ENCODE results near the gene ADH1A.

DNA sequence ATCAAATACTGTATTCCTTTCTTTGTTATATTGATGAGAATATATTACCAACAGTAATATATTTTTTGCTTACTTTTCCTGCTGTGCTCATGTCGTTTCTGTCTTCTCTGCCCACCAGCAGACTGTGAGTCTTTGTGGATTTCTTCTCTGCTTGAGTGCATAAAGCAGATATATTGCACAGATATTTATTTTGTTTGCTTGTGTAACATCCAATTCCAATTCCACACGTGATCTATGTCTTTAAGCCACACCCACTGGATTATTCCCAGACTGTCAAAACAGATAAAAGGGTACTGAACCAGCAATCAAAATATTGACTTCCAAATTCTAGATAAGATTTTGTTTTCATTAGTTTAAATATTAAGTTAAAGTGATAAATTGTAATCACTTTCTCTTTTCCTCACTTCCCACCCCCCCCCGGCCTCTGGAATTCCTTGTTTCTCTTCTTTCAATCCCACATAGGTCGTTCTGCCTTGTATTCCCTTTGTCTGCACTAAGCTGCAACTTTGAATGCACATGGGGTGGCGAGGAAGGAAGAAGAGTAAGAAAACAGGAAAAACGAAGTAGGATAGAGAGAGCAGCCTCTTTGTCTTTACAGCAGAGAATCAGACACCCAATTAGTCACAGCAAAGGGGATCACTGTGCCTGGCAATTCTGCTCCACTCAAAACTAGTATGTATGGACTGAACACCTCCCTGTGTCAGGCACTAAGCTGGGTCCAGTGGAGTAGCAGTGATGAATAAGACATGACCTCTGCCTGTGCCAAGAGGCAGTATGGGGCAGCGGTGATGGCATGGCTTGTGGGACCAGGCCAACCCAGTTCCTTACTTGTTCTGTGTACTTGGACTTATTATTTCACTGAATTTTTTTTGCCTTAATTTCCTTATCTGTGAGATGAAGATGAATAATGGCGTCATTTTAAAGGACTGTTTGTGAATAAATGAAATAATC lies 30.7 kb upstream of the ADH1A start, which contains the start of gene ADH1B:
- TF ChIP-seq, protein P1, sequence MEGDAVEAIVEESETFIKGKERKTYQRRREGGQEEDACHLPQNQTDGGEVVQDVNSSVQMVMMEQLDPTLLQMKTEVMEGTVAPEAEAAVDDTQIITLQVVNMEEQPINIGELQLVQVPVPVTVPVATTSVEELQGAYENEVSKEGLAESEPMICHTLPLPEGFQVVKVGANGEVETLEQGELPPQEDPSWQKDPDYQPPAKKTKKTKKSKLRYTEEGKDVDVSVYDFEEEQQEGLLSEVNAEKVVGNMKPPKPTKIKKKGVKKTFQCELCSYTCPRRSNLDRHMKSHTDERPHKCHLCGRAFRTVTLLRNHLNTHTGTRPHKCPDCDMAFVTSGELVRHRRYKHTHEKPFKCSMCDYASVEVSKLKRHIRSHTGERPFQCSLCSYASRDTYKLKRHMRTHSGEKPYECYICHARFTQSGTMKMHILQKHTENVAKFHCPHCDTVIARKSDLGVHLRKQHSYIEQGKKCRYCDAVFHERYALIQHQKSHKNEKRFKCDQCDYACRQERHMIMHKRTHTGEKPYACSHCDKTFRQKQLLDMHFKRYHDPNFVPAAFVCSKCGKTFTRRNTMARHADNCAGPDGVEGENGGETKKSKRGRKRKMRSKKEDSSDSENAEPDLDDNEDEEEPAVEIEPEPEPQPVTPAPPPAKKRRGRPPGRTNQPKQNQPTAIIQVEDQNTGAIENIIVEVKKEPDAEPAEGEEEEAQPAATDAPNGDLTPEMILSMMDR (IDR thresholded peaks at IDR 0.05): no peak
- TF ChIP-seq EZH2 (IDR thresholded peaks at IDR 0.05): no peak
- TF ChIP-seq EZH2phosphoT487 (IDR thresholded peaks at IDR 0.05): no peak

Data from neural progenitor cell (in vitro differentiated cells).